HCT116 (cell line): ENCODE results near the gene VWA3B. TPM values are rescaled to one million over a fixed set of nuclear protein-coding genes. Genes with fewer than 3 reads are reported as not detected.

Experiments used
- ATAC-seq: fragments of 200-7000 bp; cut with Tn5 transposase; 2 replicates; pipeline ENCODE4 v1.9.1; 2020; ENCODE audit warnings: mild to moderate bottlenecking, moderate library complexity
- BruUV-seq: library from RNA; stranded (reverse); fragments of 400-500 nt; replicated peaks from 2 replicates; lab custom pipeline; 2021; lab: Mats Ljungman, UMichigan
- CTCF ChIA-PET: fragments of 300-600 bp; sonication (Branson Sonifier 250); formaldehyde crosslinking; loops from one replicate; lab custom pipeline; 2021; ENCODE audit warnings: antibody characterized with exemption; lab: Charles Lee
- POLR2A ChIA-PET: fragments of 300-600, 350-600 bp; sonication (Branson Sonifier 250); formaldehyde crosslinking; loops from one replicate; lab custom pipeline; 2021; ENCODE audit warnings: antibody characterized with exemption; lab: Charles Lee
- RAD21 ChIA-PET, 2 experiments: fragments of 300-600 bp; sonication (Branson Sonifier 250); formaldehyde crosslinking; loops; one replicate each; lab custom pipeline; 2023; ENCODE audit warnings: low total read pairs in 2 of 2; ENCODE audit not compliant: uncharacterized antibody in 2 of 2, unreplicated experiment in 2 of 2, low non-redundant PET in 1 of 2; lab: Charles Lee
- DNase-seq: peaks from one replicate; pipeline ENCODE4 v3.0.0-alpha.2; 2010; ENCODE audit warnings: low read depth, low spot score
- H2AFZ ChIP-seq: fragments of 200-600 bp; shearing (Covaris generic), sonication (generic); 2 replicates; pipeline ENCODE4 v1.6.1; 2017; ENCODE audit warnings: low read depth, mixed run types, mixed read lengths, antibody characterized with exemption, low read length; ENCODE audit not compliant: poor library complexity, severe bottlenecking
- H3K27ac ChIP-seq: 2 replicates; pipeline ENCODE4 v1.5.1; 2012; ENCODE audit warnings: low read depth, low read length
- H3K27me3 ChIP-seq: fragments of 200-600 bp; sonication (generic); 2 replicates; pipeline ENCODE4 v1.6.1; 2016; ENCODE audit warnings: mixed run types, low read length, mixed read lengths; ENCODE audit not compliant: insufficient read depth
- H3K36me3 ChIP-seq, 2 experiments: fragments of 200-500 bp in 1 of 2; fragments of 200-600 bp in 1 of 2; sonication (Bioruptor generic) in 1 of 2; sonication (generic) in 1 of 2; 2 replicates each; pipeline versions ENCODE4 v1.5.1 to v1.6.1; 2014 to 2016; ENCODE audit warnings: low read length in 2 of 2, inconsistent platforms in 1 of 2, mixed read lengths in 1 of 2, mixed run types in 1 of 2; ENCODE audit not compliant: insufficient read depth in 2 of 2, control insufficient read depth in 1 of 2
- H3K4me1 ChIP-seq, 2 experiments: fragments of 200-600 bp in 1 of 2; sonication (generic) in 1 of 2; 2 replicates each; pipeline versions ENCODE4 v1.5.1 to v1.6.1; 2012 to 2017; ENCODE audit warnings: low read length in 2 of 2, inconsistent platforms in 1 of 2, mild to moderate bottlenecking in 1 of 2, mixed read lengths in 1 of 2, mixed run types in 1 of 2, moderate library complexity in 1 of 2; ENCODE audit not compliant: insufficient read depth in 2 of 2, control insufficient read depth in 1 of 2
- H3K4me2 ChIP-seq: fragments of 200-600 bp; sonication (generic); 2 replicates; pipeline ENCODE4 v1.6.1; 2017; ENCODE audit warnings: mixed run types, low read length, mixed read lengths
- H3K4me3 ChIP-seq, 2 experiments: fragments of 200-600 bp in 1 of 2; sonication (generic) in 1 of 2; replicated peaks in 1 of 2; 2 replicates each; pipeline ENCODE4 v1.5.1; 2011 to 2016; ENCODE audit warnings: low read length in 2 of 2, control low read depth in 1 of 2, low read depth in 1 of 2, mild to moderate bottlenecking in 1 of 2, mixed read lengths in 1 of 2, mixed run types in 1 of 2
- H3K79me2 ChIP-seq: fragments of 200-600 bp; sonication (generic); 2 replicates; pipeline ENCODE4 v1.6.1; 2017; ENCODE audit warnings: mild to moderate bottlenecking, mixed run types, low read length, moderate library complexity, mixed read lengths; ENCODE audit not compliant: insufficient read depth
- H3K9ac ChIP-seq: fragments of 200-600 bp; sonication (generic); 2 replicates; pipeline ENCODE4 v1.6.1; 2016; ENCODE audit warnings: low read length, mixed read lengths
- H3K9me2 ChIP-seq: fragments of 200-600 bp; sonication (generic), shearing (Covaris generic); 2 replicates; pipeline ENCODE4 v1.6.1; 2017; ENCODE audit warnings: mixed run types, mild to moderate bottlenecking, moderate library complexity; ENCODE audit not compliant: insufficient read depth
- H3K9me3 ChIP-seq, 2 experiments: fragments of 200-500 bp in 1 of 2; fragments of 200-600 bp in 1 of 2; sonication (Bioruptor generic) in 1 of 2; sonication (generic) in 1 of 2; 2 replicates each; pipeline ENCODE4 v1.6.1; 2014 to 2017; ENCODE audit warnings: low read length in 2 of 2, mixed read lengths in 2 of 2, inconsistent platforms in 1 of 2, low read depth in 1 of 2, mild to moderate bottlenecking in 1 of 2, mixed run types in 1 of 2, moderate library complexity in 1 of 2; ENCODE audit not compliant: control insufficient read depth in 1 of 2, insufficient read depth in 1 of 2
- H4K20me1 ChIP-seq: fragments of 200-600 bp; sonication (generic), shearing (Covaris generic); 2 replicates; pipeline ENCODE4 v1.6.1; 2017; ENCODE audit warnings: mixed run types, mild to moderate bottlenecking, moderate library complexity; ENCODE audit not compliant: insufficient read depth
- CBX3 ChIP-seq: IDR thresholded peaks from 2 replicates; pipeline ENCODE4 v1.6.1; 2012; ENCODE audit warnings: low read depth
- CEBPB ChIP-seq: IDR thresholded peaks from 2 replicates; pipeline ENCODE4 v1.6.1; 2012; ENCODE audit warnings: low read depth
- ELF1 ChIP-seq: IDR thresholded peaks from 2 replicates; pipeline ENCODE4 v1.6.1; 2012; ENCODE audit warnings: low read depth, borderline replicate concordance
- EZH2 ChIP-seq: fragments of 200-600 bp; sonication (generic); IDR thresholded peaks from 2 replicates; pipeline ENCODE4 v1.6.1; 2017; ENCODE audit warnings: antibody characterized with exemption, mixed run types
- EZH2phosphoT487 ChIP-seq: fragments of 200-600 bp; IDR thresholded peaks from 2 replicates; pipeline ENCODE4 v1.6.1; 2018; ENCODE audit warnings: antibody characterized with exemption, borderline replicate concordance
- FOSL1 ChIP-seq: IDR thresholded peaks from 2 replicates; pipeline ENCODE4 v1.6.1; 2012; ENCODE audit warnings: low read depth
- JUND ChIP-seq: IDR thresholded peaks from 2 replicates; pipeline ENCODE4 v1.6.1; 2012
- POLR2A ChIP-seq: IDR thresholded peaks from 2 replicates; pipeline ENCODE4 v1.7.0; 2011; ENCODE audit warnings: borderline replicate concordance; ENCODE audit not compliant: insufficient read depth, insufficient read length; ENCODE audit errors: extremely low read depth
- POLR2AphosphoS5 ChIP-seq: IDR thresholded peaks from 2 replicates; pipeline ENCODE4 v1.6.1; 2011; ENCODE audit warnings: mild to moderate bottlenecking, low read depth, low read length, moderate library complexity
- RAD21 ChIP-seq: IDR thresholded peaks from 2 replicates; pipeline ENCODE4 v1.6.1; 2012; ENCODE audit warnings: low read depth, mild to moderate bottlenecking
- SP1 ChIP-seq: IDR thresholded peaks from 2 replicates; pipeline ENCODE4 v1.6.1; 2012; ENCODE audit warnings: low read depth
- SRF ChIP-seq: IDR thresholded peaks from 2 replicates; pipeline ENCODE4 v1.6.1; 2012; ENCODE audit warnings: low read depth
- TCF7L2 ChIP-seq: IDR thresholded peaks from 2 replicates; pipeline ENCODE4 v1.7.0; 2011; ENCODE audit warnings: borderline replicate concordance, inconsistent platforms; ENCODE audit not compliant: insufficient read depth, insufficient read length; ENCODE audit errors: extremely low read depth
- YY1 ChIP-seq: IDR thresholded peaks from 2 replicates; pipeline ENCODE4 v1.6.1; 2011; ENCODE audit warnings: low read length, low read depth, moderate library complexity, mild to moderate bottlenecking; ENCODE audit not compliant: insufficient replicate concordance; ENCODE audit errors: extremely low read depth
- ZFX ChIP-seq: fragments of 450-650 bp; IDR thresholded peaks from 2 replicates; pipeline ENCODE4 v1.6.1; 2017
- ZNF274 ChIP-seq: fragments of 200-500 bp; sonication (Bioruptor generic); IDR thresholded peaks from 2 replicates; pipeline ENCODE4 v1.6.1; 2014; ENCODE audit warnings: mild to moderate bottlenecking, low read depth, low read length, inconsistent platforms
- intact Hi-C: fragments of 100-400 bp; cut with micrococcal nuclease; formaldehyde crosslinking; loops from 2 replicates; pipeline ENCODE4 v1.10.0; 2022
- total RNA-seq: library from RNA; stranded (reverse); gene quantifications from one replicate; pipeline ENCODE4 v1.2.1, GENCODE V29; 2021; ENCODE audit not compliant: unreplicated experiment
- TF ChIP-seq, protein P1 (sequence below): IDR thresholded peaks from 2 replicates; pipeline ENCODE4 v1.6.1; 2011; ENCODE audit warnings: mild to moderate bottlenecking, low read length, moderate library complexity; ENCODE audit not compliant: insufficient replicate concordance; ENCODE audit errors: extremely low read depth
- TF ChIP-seq, protein P2 (sequence below): IDR thresholded peaks from 2 replicates; pipeline ENCODE4 v1.6.1; 2012
- TF ChIP-seq, protein P3 (sequence below): IDR thresholded peaks from 2 replicates; pipeline ENCODE4 v1.6.1; 2012; ENCODE audit warnings: low read depth
- TF ChIP-seq, protein P4 (sequence below), 3 experiments: fragments of 200-600 bp in 1 of 3; sonication (generic) in 1 of 3; IDR thresholded peaks in 2 of 3; conservative IDR thresholded peaks in 1 of 3; 2 replicates each; pipeline ENCODE4 v1.5.1; 2012 to 2017; ENCODE audit warnings: low read depth in 2 of 3, low read length in 2 of 3, antibody characterized with exemption in 1 of 3, borderline replicate concordance in 1 of 3, control low read depth in 1 of 3, mild to moderate bottlenecking in 1 of 3, mixed read lengths in 1 of 3, mixed run types in 1 of 3, moderate library complexity in 1 of 3; ENCODE audit not compliant: insufficient read depth in 1 of 3

VWA3B gene
- total RNA-seq, 1 experiment from 2014 or later, result 0.47 TPM

DNA sequence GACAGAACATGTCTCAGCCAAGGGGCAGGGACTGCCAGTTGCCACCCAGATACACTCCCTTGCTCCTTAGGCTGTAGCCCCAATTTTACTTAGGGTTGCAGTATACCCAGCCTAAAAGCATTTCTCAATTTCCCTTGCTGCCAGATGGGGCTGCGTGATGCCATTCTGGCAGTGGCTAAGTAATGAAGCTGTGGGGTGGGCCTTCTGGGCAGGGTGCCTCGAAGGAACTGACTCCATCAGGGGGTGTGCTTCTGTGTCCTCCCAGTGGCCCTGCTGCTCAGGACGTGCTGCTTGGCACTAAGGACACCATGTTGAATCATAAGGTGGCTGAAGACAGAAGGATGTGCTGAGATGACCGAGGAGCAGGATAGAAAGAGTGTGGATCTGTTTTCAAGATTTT is 74.2 kb downstream of the VWA3B start:
- Histone ChIP-seq H3K27me3 (no peaks in the 10 kb centered on the region), H2AFZ (no peak overlapping the region), H3K79me2 (no peaks in the 10 kb centered on the region), H3K36me3 (no peaks in the 10 kb centered on the region), H3K9me3 (no peaks in the 10 kb centered on the region), H3K27ac (no peak overlapping the region), H3K9ac (no peak overlapping the region), H4K20me1 (no peaks in the 10 kb centered on the region), H3K4me1 (no peaks in the 10 kb centered on the region), H3K4me3 (no peak overlapping the region), H3K4me2 (no peak overlapping the region), H3K9me2 (no peaks in the 10 kb centered on the region)
- ATAC-seq, result no peak
- no peak for DNase-seq
- intact Hi-C loops, result no loop called here
- ChIA-PET POLR2A (no interaction called here), RAD21 (no interaction called here), CTCF (no interaction called here)
- BruUV-seq, result no TSS peak
- TF ChIP-seq, protein P1, sequence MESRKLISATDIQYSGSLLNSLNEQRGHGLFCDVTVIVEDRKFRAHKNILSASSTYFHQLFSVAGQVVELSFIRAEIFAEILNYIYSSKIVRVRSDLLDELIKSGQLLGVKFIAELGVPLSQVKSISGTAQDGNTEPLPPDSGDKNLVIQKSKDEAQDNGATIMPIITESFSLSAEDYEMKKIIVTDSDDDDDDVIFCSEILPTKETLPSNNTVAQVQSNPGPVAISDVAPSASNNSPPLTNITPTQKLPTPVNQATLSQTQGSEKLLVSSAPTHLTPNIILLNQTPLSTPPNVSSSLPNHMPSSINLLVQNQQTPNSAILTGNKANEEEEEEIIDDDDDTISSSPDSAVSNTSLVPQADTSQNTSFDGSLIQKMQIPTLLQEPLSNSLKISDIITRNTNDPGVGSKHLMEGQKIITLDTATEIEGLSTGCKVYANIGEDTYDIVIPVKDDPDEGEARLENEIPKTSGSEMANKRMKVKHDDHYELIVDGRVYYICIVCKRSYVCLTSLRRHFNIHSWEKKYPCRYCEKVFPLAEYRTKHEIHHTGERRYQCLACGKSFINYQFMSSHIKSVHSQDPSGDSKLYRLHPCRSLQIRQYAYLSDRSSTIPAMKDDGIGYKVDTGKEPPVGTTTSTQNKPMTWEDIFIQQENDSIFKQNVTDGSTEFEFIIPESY, result no peak
- TF ChIP-seq CEBPB (no peak), SP1 (no peak), SRF (no peak), ZNF274 (no peak), FOSL1 (no peak), POLR2AphosphoS5 (no peak), JUND (no peak), YY1 (no peak), ELF1 (no peak), POLR2A (no peak), CBX3 (no peak), TCF7L2 (no peak), RAD21 (no peak), EZH2phosphoT487 (no peak), ZFX (no peak), EZH2 (no peak)
- TF ChIP-seq, protein P2, sequence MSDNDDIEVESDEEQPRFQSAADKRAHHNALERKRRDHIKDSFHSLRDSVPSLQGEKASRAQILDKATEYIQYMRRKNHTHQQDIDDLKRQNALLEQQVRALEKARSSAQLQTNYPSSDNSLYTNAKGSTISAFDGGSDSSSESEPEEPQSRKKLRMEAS, result no peak
- TF ChIP-seq, protein P3, sequence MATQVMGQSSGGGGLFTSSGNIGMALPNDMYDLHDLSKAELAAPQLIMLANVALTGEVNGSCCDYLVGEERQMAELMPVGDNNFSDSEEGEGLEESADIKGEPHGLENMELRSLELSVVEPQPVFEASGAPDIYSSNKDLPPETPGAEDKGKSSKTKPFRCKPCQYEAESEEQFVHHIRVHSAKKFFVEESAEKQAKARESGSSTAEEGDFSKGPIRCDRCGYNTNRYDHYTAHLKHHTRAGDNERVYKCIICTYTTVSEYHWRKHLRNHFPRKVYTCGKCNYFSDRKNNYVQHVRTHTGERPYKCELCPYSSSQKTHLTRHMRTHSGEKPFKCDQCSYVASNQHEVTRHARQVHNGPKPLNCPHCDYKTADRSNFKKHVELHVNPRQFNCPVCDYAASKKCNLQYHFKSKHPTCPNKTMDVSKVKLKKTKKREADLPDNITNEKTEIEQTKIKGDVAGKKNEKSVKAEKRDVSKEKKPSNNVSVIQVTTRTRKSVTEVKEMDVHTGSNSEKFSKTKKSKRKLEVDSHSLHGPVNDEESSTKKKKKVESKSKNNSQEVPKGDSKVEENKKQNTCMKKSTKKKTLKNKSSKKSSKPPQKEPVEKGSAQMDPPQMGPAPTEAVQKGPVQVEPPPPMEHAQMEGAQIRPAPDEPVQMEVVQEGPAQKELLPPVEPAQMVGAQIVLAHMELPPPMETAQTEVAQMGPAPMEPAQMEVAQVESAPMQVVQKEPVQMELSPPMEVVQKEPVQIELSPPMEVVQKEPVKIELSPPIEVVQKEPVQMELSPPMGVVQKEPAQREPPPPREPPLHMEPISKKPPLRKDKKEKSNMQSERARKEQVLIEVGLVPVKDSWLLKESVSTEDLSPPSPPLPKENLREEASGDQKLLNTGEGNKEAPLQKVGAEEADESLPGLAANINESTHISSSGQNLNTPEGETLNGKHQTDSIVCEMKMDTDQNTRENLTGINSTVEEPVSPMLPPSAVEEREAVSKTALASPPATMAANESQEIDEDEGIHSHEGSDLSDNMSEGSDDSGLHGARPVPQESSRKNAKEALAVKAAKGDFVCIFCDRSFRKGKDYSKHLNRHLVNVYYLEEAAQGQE, result no peak
- TF ChIP-seq, protein P4, sequence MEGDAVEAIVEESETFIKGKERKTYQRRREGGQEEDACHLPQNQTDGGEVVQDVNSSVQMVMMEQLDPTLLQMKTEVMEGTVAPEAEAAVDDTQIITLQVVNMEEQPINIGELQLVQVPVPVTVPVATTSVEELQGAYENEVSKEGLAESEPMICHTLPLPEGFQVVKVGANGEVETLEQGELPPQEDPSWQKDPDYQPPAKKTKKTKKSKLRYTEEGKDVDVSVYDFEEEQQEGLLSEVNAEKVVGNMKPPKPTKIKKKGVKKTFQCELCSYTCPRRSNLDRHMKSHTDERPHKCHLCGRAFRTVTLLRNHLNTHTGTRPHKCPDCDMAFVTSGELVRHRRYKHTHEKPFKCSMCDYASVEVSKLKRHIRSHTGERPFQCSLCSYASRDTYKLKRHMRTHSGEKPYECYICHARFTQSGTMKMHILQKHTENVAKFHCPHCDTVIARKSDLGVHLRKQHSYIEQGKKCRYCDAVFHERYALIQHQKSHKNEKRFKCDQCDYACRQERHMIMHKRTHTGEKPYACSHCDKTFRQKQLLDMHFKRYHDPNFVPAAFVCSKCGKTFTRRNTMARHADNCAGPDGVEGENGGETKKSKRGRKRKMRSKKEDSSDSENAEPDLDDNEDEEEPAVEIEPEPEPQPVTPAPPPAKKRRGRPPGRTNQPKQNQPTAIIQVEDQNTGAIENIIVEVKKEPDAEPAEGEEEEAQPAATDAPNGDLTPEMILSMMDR (IDR thresholded peaks at IDR 0.05 in 2 of 3, conservative IDR thresholded peaks at IDR 0.05 in 1 of 3; ENCODE audit: borderline replicate concordance in 1 of 3, insufficient read depth in 1 of 3, low read depth in 2 of 3, low read length in 2 of 3), result no peak
